GM11168 (cell line): Measurements from ENCODE around the gene GK2.

Experiments used
- in situ Hi-C: fragments of 300-500 bp; cut with MboI; formaldehyde crosslinking; loops from one replicate; pipeline ENCODE4 v1.12.0; 2022; ENCODE audit warnings: low sequenced_read_pairs; ENCODE audit not compliant: unreplicated experiment

GK2 gene

GRCh38 chr4:79408063-79408462 lies at the start of gene GK2:
GK2 (minus strand) TSS chr4:79408228; CDS start chr4:79408200, 28 bp downstream.
- in situ Hi-C loops = no loop called here

- in situ Hi-C loops = no loop called here
Observed at GRCh38 chr4:79455216-79455615, 47.2 kb upstream of the GK2 start.

DNA sequence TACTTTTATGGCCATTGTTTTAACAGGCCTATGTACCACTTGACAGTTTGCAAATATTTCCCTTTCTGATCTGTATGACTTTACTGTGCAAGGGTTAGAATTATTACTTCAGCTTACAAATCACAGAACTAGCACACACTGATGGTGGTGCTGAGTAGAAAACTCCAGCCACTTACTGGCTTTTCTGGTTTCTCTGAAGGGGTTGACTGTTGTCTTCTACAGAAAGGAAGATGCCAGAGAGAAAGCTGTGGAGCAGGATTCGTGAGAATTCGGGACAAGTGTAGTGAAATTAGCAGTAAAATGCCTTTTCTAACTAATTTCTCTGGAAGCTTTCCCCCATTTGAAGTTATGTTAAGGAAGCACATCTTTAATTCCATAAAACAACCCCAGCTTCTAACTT lies 46.6 kb upstream of the GK2 start:
- in situ Hi-C loops = no loop called here

GRCh38 chr4:79450053-79450452 lies 42.0 kb upstream of the GK2 start:
- in situ Hi-C loops = no loop called here

DNA sequence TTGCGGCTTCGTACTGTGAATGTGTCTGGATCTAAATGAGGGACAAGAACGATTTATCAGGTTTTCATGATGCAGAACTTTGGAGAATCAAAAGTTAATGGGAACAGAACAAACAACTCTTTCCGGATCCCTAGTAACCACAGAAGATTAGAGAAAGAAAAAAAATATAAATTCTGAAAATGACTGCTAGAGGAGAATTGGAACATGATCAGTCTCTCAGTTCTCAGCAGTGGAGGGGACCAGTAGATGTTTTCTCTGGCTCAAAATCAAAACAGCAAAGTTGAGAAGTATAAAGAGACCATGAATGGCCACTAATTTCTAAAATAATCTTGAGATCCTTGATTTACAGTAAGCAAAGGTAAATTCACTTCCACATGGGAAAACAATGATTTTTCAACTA lies 38.1 kb upstream of the GK2 start:
- in situ Hi-C loops = no loop called here

GRCh38 chr4:79445371-79445781 lies 37.3 kb upstream of the GK2 start:
- in situ Hi-C loops = no loop called here

DNA sequence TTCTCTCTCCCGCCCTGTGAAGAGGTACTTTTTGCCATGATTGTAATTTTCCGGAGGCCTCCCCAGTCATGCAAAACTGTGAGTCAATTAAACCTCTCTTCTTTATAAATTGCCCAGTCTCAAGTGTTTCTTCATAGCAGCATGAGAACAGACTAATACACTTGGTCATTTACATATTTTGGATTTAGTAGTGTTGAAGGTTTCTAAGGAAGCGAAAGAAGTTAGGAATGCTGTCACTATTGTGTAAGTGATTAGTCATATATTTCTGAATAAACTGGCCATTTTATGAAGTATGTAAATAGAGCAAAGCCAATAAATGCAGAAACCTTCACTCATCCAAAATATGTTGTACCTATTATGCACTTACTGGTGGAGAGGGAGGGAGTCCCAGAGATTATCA lies 34.4 kb upstream of the GK2 start:
- in situ Hi-C loops = no loop called here

DNA sequence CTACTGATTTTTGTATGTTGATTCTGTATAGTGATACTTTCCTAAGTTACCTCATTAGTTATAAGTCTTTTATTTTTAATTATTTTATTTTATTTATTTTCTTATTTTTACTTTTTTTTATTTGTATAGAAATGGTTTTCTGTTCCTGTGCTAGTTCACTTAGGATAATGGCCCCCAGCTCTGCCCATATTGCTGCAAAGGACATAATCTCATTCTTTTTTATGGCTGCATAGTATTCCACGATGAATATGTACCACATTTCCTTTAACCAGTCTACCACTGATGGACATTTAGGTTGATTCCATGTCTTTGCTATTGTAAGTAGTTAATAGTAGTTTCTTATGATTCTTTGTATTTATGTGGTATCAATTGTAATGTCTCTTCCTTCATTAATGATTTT lies 31.5 kb upstream of the GK2 start:
- in situ Hi-C loops = no loop called here

DNA sequence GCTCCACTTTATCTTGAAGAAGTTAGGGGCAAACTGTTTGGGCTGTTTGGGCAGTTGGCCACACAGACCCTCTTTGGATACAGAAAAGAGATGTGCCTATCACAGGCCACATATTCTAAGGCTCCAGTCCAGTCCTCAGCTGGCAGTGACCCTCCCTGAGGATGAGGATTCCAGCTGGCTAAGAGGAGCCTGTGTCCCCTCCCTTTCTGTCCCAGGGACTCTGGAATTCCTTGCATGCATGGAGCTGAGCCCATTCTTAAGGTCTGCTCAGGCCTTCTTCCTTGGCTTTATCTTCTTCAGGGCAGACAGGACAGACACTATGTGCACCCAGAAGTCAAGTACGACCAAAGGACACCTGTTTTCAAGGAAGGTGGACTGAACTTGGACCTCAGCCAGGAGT lies 23.8 kb upstream of the GK2 start:
- in situ Hi-C loops = no loop called here

GRCh38 chr4:79429113-79429903 lies 21.3 kb upstream of the GK2 start:
- in situ Hi-C loops = no loop called here

DNA sequence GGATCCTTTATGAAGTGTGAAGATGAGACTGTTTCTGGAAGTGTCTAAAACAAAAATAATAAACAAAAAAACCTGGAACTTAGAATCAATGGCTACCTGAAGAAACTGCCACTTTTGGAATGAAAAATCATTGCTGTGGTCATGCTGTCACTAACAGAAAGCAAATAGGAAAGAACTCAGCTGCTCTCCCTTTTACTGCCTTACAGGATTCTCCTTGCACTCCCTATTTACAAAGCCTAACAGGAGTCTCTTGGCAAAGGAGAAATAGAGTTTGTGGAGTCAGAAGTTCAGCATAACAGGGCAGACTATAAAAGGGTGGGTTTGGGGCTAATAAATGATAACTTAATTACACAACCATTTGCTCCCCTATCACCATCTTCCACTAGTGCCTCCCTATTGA lies 19.0 kb upstream of the GK2 start:
- in situ Hi-C loops = no loop called here

- in situ Hi-C loops = no loop called here
Observed at GRCh38 chr4:79425586-79425985, 17.6 kb upstream of the GK2 start.

DNA sequence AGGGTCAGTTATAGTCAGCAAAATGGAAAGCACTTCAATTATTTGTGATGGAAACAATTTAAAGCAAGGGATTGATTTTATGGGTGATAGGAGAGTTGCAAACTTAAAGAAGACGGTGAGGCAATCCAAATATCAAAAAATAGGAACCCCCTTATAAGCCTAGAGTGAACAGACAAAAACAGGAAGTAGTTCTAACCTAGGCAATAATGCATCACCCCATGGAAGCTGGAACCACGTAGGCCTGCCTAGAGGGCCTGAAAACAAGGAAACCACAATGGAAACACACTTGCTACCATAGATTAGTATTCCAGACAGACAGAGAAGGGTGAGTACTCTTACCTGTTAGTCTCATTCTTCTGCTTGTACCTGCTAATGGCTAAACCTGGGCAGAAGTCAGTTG lies 13.5 kb upstream of the GK2 start:
- in situ Hi-C loops = no loop called here

DNA sequence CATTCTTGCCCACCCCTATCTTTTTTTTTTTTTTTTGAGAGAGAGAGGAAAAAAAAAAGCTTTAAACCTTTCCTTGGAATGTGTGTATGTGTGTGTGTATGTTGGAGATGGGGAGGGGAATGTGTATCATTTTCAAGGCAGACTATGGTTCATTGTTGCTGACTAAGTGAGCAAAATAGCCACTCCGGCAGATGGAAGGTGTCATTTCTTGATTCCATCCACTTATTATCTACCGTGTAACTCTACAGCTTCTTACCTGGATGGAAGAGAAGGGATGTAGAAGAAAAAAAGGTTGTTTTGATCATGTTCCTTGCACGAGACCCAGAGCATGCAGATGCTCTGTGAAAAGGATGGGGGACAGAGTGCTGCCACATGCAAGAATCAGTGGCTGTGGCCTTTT lies 5.9 kb upstream of the GK2 start:
- in situ Hi-C loops = no loop called here

DNA sequence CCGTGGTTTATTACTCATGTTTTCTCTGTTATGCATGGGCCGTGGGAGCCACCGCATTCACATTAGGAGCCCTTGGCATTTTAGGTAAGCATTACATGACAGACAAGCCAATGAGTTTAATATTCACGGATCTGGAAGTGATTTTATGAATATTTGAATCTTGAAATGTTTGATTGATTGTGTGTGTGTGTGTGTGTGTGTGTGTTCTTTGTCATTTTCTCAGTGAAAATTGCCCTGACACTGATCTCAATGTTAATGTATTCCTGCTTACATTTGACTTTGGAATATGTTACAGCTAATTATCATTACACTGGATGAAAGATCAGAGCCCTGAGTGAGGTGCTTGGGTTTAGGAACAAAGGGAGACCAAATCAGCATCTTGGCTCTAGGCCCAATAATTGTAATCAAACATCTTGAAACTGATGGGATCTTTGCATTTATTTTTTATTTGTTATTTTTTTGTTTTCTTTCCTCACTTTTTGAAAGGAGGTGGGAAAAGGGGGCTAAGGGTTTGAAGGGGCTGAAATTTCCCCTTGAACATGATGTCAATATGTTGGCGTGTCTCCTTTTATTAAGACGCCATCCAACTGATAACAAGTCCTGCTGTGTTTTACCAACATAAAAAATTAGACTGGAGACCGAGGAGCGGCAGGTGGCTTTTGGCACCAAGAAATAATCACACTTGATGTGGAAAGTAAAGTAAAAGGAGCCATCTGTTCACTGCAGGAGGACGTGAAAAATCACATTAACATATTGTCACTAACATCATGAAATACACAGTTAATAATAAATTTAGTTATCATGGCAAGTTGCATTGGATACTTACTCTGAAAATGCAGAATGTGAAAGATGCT lies 5.2 kb upstream of the GK2 start:
- in situ Hi-C loops = no loop called here

DNA sequence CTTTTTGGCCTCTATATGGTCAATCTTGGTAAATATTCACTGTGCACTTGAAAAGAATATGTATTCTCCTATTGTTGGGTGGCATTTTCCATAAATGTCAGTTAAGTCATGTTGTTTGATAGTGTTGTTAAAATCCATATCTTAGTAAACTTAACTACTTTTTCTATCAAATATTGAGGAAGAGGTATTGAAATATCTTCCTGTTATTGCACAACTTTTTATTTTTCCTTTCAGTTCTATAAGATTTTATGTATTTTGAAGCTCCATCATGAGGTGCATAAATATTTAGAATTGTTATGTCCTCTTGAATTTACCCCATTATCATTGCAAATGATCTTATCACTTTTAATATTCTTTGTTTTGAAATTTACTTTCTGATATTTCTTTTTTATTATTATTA lies 3.4 kb downstream of the GK2 start:
- in situ Hi-C loops = no loop called here

- in situ Hi-C loops = no loop called here
Observed at GRCh38 chr4:79403356-79403755, 4.7 kb downstream of the GK2 start.

- in situ Hi-C loops = no loop called here
Observed at GRCh38 chr4:79402332-79402851, 5.6 kb downstream of the GK2 start.

- in situ Hi-C loops = no loop called here
Observed at GRCh38 chr4:79399076-79399475, 9.0 kb downstream of the GK2 start.

GRCh38 chr4:79397951-79398350 lies 10.1 kb downstream of the GK2 start:
- in situ Hi-C loops = no loop called here

DNA sequence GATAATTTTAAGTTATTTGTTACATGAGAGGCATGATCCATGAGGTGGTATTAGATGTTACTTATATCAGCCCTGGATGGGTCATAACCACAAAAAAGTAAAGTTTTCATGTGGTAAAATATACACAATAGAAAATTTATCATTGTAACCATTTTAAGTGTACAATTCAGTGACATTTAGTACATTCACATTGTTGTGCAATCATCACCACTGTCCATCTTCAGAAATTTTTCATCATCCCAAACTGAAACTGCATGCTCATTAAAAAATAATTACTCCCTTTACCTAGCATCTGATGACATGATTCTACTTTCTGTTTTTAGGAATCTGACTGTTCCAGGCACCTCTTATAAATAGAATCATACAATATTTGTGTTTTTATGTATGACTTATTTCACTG lies 11.2 kb downstream of the GK2 start:
- in situ Hi-C loops = no loop called here
